GM23248 (cell line): ENCODE results near the gene FAM83G. TPM values are rescaled to one million over a fixed set of nuclear protein-coding genes. Genes with fewer than 3 reads are reported as not detected.
A peak's percentile ranks its signal among the peaks of the same experiment; 100 is the strongest.
"Not testable (repeated sequence)": the region's sequence is repeated elsewhere in the genome, so short reads cannot be mapped to it uniquely, and the experiment has no call there.

Experiments used
- DNase-seq: peaks from one replicate; pipeline ENCODE4 v3.0.0-alpha.2; 2015
- H2AFZ ChIP-seq: fragments of 200-600 bp; sonication (generic); 2 replicates; pipeline ENCODE4 v1.6.1; 2016; ENCODE audit warnings: antibody characterized with exemption
- H3F3A ChIP-seq: fragments of 200-600 bp; sonication (generic); 2 replicates; pipeline ENCODE4 v1.6.1; 2016; ENCODE audit warnings: mild to moderate bottlenecking, antibody characterized with exemption, mixed run types; ENCODE audit not compliant: insufficient read depth
- H3K27ac ChIP-seq: fragments of 200-600 bp; sonication (generic); 2 replicates; pipeline ENCODE4 v1.5.1; 2016; ENCODE audit warnings: mild to moderate bottlenecking
- H3K27me3 ChIP-seq: fragments of 200-600 bp; sonication (generic); replicated peaks from 2 replicates; pipeline ENCODE4 v1.6.1; 2016; ENCODE audit warnings: mild to moderate bottlenecking; ENCODE audit not compliant: insufficient read depth
- H3K36me3 ChIP-seq: fragments of 200-600 bp; sonication (generic); 2 replicates; pipeline ENCODE4 v1.6.1; 2016; ENCODE audit warnings: low read depth, mild to moderate bottlenecking
- H3K4me1 ChIP-seq: fragments of 200-600 bp; sonication (generic); 2 replicates; pipeline ENCODE4 v1.6.1; 2016; ENCODE audit warnings: mild to moderate bottlenecking; ENCODE audit not compliant: insufficient read depth
- H3K4me2 ChIP-seq: fragments of 200-600 bp; sonication (generic); one replicate; pipeline ENCODE4 v1.6.1; 2016; ENCODE audit warnings: mild to moderate bottlenecking; ENCODE audit not compliant: unreplicated experiment
- H3K4me3 ChIP-seq: fragments of 200-600 bp; sonication (generic); 2 replicates; pipeline ENCODE4 v1.5.1; 2016; ENCODE audit warnings: mild to moderate bottlenecking
- H3K79me2 ChIP-seq: fragments of 200-600 bp; sonication (generic); 2 replicates; pipeline ENCODE4 v1.6.1; 2016; ENCODE audit warnings: mild to moderate bottlenecking; ENCODE audit not compliant: insufficient read depth
- H3K9ac ChIP-seq: fragments of 200-600 bp; sonication (generic); 2 replicates; pipeline ENCODE4 v1.6.1; 2016; ENCODE audit warnings: mild to moderate bottlenecking
- H3K9me2 ChIP-seq: fragments of 200-600 bp; sonication (generic); 2 replicates; pipeline ENCODE4 v1.6.1; 2016; ENCODE audit warnings: mixed run types, mild to moderate bottlenecking, moderate library complexity; ENCODE audit not compliant: insufficient read depth
- H3K9me3 ChIP-seq: fragments of 200-600 bp; sonication (generic); one replicate; pipeline ENCODE4 v1.6.1; 2017; ENCODE audit warnings: low read depth
- H4K20me1 ChIP-seq: fragments of 200-600 bp; sonication (generic); 2 replicates; pipeline ENCODE4 v1.6.0; 2016; ENCODE audit not compliant: insufficient read depth
- EZH2 ChIP-seq: fragments of 200-600 bp; sonication (generic); IDR thresholded peaks from 2 replicates; pipeline ENCODE4 v1.6.1; 2018; ENCODE audit warnings: antibody characterized with exemption, mild to moderate bottlenecking; ENCODE audit not compliant: insufficient read depth, poor library complexity, severe bottlenecking
- EZH2phosphoT487 ChIP-seq: fragments of 200-600 bp; sonication (generic); IDR thresholded peaks from 2 replicates; pipeline ENCODE4 v1.6.1; 2018; ENCODE audit warnings: antibody characterized with exemption, moderate library complexity, mild to moderate bottlenecking, low read depth; ENCODE audit not compliant: insufficient read depth
- WGBS, 2 experiments: methylation state at CpG; one replicate each; pipeline ENCODE4 v1.1.6; 2015 to 2017; ENCODE audit warnings: low lambda C conversion rate in 2 of 2, low coverage in 1 of 2; ENCODE audit errors: missing lambda C conversion rate in 2 of 2; 5-methylcytosine and 5-hydroxymethylcytosine counted together
- in situ Hi-C: fragments of 300-500 bp; cut with MboI; formaldehyde crosslinking; loops from 2 replicates; pipeline ENCODE4 v1.15.0; 2020
- polyA plus RNA-seq: library from polyadenylated mRNA; unstranded; fragments of >200 nt; fragmentation: Nextera tagmentation; extraction: Ambion mirVana; gene quantifications from 2 replicates; pipeline ENCODE4 v1.2.1, GENCODE V29; 2016
- total RNA-seq: library from RNA; depleted of rRNA; stranded (reverse); fragments of >200 nt; shearing (Covaris generic); gene quantifications from 2 replicates; pipeline ENCODE4 v1.2.3, GENCODE V29; 2014; rRNA removed

The FAM83G gene
- total RNA-seq (26.2 and 27.7 TPM in 2 replicates), polyA plus RNA-seq (8.9 and 9.3 TPM in 2 replicates)

GRCh38 chr17:19004421-19005136 lies at the start of gene FAM83G:
Gene FAM83G (minus strand): TSS chr17:19004764. CDS start chr17:19004041, 723 bp downstream.
- in situ Hi-C loops: no loop called here

GRCh38 chr17:19048826-19049225 lies 44.3 kb upstream of the FAM83G start:
- H3K27me3 ChIP-seq, H4K20me1 ChIP-seq, H3F3A ChIP-seq, H3K4me2 ChIP-seq, H3K4me1 ChIP-seq, H3K79me2 ChIP-seq, H3K9me3 ChIP-seq, H3K36me3 ChIP-seq, H2AFZ ChIP-seq, in situ Hi-C loops, H3K9ac ChIP-seq, DNase-seq, H3K9me2 ChIP-seq, H3K4me3 ChIP-seq, H3K27ac ChIP-seq: not testable (repeated sequence)
- 80 to 92% methylated on average over 2 to 5 of the region's 7 CpGs for WGBS, 2 experiments

More at GRCh38 chr17:19004421-19005136, at the start of gene FAM83G:
- H3K79me2 ChIP-seq: peaks cover 44% of the 10 kb centered on the region
- H3F3A ChIP-seq: peaks cover 28% of the 10 kb centered on the region
- H3K9ac ChIP-seq: peak within 1 kb of the TSS; percentile 92
- peak within 1 kb of the TSS; percentile 92 for H3K4me2 ChIP-seq
- H3K27me3 ChIP-seq: no peaks in the 10 kb centered on the region
- WGBS, 2 experiments: 11 to 13% methylated on average over 35 of the region's 67 CpGs
- no peak for TF ChIP-seq EZH2
- no peak for TF ChIP-seq EZH2phosphoT487
- H3K4me3 ChIP-seq: peak within 1 kb of the TSS; percentile 79
- H3K9me3 ChIP-seq: no peaks in the 10 kb centered on the region
- H4K20me1 ChIP-seq: no peaks in the 10 kb centered on the region
- H3K27ac ChIP-seq: peak within 1 kb of the TSS; percentile 74
- DNase-seq: peak; percentile 92
- H3K9me2 ChIP-seq: no peaks in the 10 kb centered on the region
- no peaks in the 10 kb centered on the region for H3K36me3 ChIP-seq
- H3K4me1 ChIP-seq: peaks cover 24% of the 10 kb centered on the region
- H2AFZ ChIP-seq: peak within 1 kb of the TSS; percentile 71

- H3K4me3 ChIP-seq, H4K20me1 ChIP-seq, H3K27ac ChIP-seq, in situ Hi-C loops, H3K9me2 ChIP-seq, DNase-seq, H3K36me3 ChIP-seq, H2AFZ ChIP-seq, H3K4me2 ChIP-seq, H3K9me3 ChIP-seq, H3K4me1 ChIP-seq, H3K9ac ChIP-seq, H3F3A ChIP-seq, H3K27me3 ChIP-seq, H3K79me2 ChIP-seq: not testable (repeated sequence)
- WGBS, 2 experiments: 93 to 97% methylated on average over 5 of the region's 7 CpGs
Measured at GRCh38 chr17:19047510-19047909, 42.9 kb upstream of the FAM83G start.

GRCh38 chr17:19046782-19047375 lies 42.3 kb upstream of the FAM83G start, which contains the start of gene GRAP:
Gene GRAP (minus strand): TSS chr17:19046957. CDS start chr17:19046926, 31 bp downstream.
- H3K27ac ChIP-seq, H3K79me2 ChIP-seq, H4K20me1 ChIP-seq, H3F3A ChIP-seq, H2AFZ ChIP-seq, H3K27me3 ChIP-seq, H3K9ac ChIP-seq, in situ Hi-C loops, DNase-seq, H3K9me3 ChIP-seq, H3K9me2 ChIP-seq, H3K36me3 ChIP-seq, H3K4me3 ChIP-seq, H3K4me2 ChIP-seq, H3K4me1 ChIP-seq: not testable (repeated sequence)
- WGBS, 2 experiments: no CpG with 5 or more reads among the region's 12 CpGs

GRCh38 chr17:19044643-19045042 lies 40.1 kb upstream of the FAM83G start:
- H2AFZ ChIP-seq, H4K20me1 ChIP-seq, H3K4me1 ChIP-seq, H3K9me2 ChIP-seq, H3K4me2 ChIP-seq, H3K9ac ChIP-seq, H3K27ac ChIP-seq, H3K27me3 ChIP-seq, DNase-seq, in situ Hi-C loops, H3K4me3 ChIP-seq, H3K79me2 ChIP-seq, H3K9me3 ChIP-seq, H3F3A ChIP-seq, H3K36me3 ChIP-seq: not testable (repeated sequence)
- WGBS, 2 experiments: no CpG with 5 or more reads among the region's 9 CpGs

GRCh38 chr17:19043032-19043431 lies 38.5 kb upstream of the FAM83G start:
- H3K79me2 ChIP-seq, H3K9ac ChIP-seq, H3K27me3 ChIP-seq, H3K4me1 ChIP-seq, in situ Hi-C loops, H2AFZ ChIP-seq, H3K36me3 ChIP-seq, H4K20me1 ChIP-seq, H3K27ac ChIP-seq, H3K4me3 ChIP-seq, H3K9me3 ChIP-seq, DNase-seq, H3K9me2 ChIP-seq, H3F3A ChIP-seq, H3K4me2 ChIP-seq: not testable (repeated sequence)
- WGBS, 2 experiments: no CpG with 5 or more reads among the region's 8 CpGs

GRCh38 chr17:19042369-19042768 lies 37.8 kb upstream of the FAM83G start:
- not testable (repeated sequence) for H4K20me1 ChIP-seq, H3K9me2 ChIP-seq

More at GRCh38 chr17:19042369-19042768, 37.8 kb upstream of the FAM83G start:
- H3K4me2 ChIP-seq, H2AFZ ChIP-seq, H3K36me3 ChIP-seq, H3K4me1 ChIP-seq, in situ Hi-C loops, H3K9ac ChIP-seq, DNase-seq, H3K9me3 ChIP-seq, H3K4me3 ChIP-seq, H3K27me3 ChIP-seq, H3K27ac ChIP-seq, H3F3A ChIP-seq, H3K79me2 ChIP-seq: not testable (repeated sequence)
- no CpG with 5 or more reads among the region's 14 CpGs for WGBS, 2 experiments
